Epithelial cell of proximal tubule (primary cell): ENCODE results near the gene NKG7. TPM values are rescaled to one million over a fixed set of nuclear protein-coding genes. Genes with fewer than 3 reads are reported as not detected.
A peak's percentile ranks its signal among the peaks of the same experiment; 100 is the strongest.
"Not testable (repeated sequence)": the region's sequence is repeated elsewhere in the genome, so short reads cannot be mapped to it uniquely, and the experiment has no call there.

Experiments
- DNase-seq: peaks from one replicate; pipeline ENCODE4 v3.0.0-alpha.2; 2011; ENCODE audit warnings: low read depth
- H3K4me3 ChIP-seq: 2 replicates; pipeline ENCODE4 v1.5.1; 2011; ENCODE audit warnings: low read depth, mild to moderate bottlenecking, low read length
- total RNA-seq: library from RNA; depleted of rRNA; stranded (reverse); fragments of >200 nt; gene quantifications from 2 replicates; pipeline ENCODE4 v1.2.3, GENCODE V29; 2015
- TF ChIP-seq, protein P1 (sequence below): conservative IDR thresholded peaks from 2 replicates; pipeline ENCODE4 v1.5.1; 2012; ENCODE audit warnings: low read depth, mild to moderate bottlenecking, low read length

The NKG7 gene
- total RNA-seq, 1 donor from 2014 or later = not detected

DNA sequence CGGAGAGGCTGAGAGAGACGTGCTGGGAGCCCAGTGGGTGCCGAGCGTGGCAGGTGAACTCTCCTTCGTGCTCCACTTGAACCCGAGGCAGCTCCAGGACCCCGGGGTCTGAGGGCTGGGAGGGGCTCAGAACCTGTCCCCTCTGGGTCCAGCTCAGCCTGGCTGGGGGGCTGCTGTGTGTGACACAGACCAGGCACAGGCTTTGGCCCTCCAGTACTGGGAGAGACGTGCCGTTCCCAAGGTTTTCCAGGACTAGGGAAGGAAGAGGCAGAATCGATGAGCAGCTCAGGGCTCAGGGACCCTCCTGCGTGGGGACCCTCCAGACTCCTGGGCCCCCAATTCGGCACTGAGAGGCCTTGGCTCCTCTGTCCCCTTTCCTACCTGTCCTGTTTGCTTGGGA, 42.7 kb upstream of the NKG7 start:
- DNase-seq = no peak
- H3K4me3 ChIP-seq = no peak overlapping the region
- TF ChIP-seq, protein P1, sequence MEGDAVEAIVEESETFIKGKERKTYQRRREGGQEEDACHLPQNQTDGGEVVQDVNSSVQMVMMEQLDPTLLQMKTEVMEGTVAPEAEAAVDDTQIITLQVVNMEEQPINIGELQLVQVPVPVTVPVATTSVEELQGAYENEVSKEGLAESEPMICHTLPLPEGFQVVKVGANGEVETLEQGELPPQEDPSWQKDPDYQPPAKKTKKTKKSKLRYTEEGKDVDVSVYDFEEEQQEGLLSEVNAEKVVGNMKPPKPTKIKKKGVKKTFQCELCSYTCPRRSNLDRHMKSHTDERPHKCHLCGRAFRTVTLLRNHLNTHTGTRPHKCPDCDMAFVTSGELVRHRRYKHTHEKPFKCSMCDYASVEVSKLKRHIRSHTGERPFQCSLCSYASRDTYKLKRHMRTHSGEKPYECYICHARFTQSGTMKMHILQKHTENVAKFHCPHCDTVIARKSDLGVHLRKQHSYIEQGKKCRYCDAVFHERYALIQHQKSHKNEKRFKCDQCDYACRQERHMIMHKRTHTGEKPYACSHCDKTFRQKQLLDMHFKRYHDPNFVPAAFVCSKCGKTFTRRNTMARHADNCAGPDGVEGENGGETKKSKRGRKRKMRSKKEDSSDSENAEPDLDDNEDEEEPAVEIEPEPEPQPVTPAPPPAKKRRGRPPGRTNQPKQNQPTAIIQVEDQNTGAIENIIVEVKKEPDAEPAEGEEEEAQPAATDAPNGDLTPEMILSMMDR = no peak

DNA sequence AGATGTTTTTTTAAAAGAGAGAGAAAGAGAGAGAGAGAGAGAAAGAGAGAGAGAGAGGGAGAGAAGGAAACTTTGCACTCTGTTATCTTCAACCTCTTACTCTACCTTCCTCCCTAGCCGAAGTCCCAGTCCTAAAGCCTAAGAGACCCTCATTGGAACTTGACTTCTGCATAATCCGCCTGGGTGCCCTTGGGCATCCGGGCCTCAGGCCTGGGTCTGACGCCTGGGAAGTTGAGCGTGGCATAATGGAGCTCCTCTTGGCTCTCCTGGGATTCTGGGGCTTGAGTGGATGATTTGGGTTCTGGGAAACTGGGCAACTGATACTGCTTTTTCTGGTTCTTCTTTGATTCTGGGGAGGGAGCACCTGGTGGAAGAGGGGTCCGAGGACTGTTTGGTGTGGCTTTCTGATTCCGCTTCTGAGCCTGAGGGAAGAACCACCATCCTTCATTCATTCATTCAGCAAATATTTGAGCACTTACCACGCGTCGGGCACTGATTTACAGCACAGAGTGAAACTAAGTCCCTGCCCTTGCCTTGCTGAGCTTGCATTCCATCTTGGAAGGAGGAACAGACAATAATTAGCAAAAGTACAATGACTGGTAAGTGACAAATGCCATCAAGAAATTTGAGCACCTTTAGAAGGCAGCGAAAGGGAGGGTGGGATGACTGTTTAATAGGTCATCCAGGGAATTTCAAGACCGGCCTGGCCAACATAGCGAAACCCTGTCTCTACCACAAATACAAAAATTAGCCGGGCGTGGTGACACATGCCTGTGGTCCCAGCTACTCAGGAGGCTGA, 38.7 kb upstream of the NKG7 start:
- no peak for DNase-seq

DNA sequence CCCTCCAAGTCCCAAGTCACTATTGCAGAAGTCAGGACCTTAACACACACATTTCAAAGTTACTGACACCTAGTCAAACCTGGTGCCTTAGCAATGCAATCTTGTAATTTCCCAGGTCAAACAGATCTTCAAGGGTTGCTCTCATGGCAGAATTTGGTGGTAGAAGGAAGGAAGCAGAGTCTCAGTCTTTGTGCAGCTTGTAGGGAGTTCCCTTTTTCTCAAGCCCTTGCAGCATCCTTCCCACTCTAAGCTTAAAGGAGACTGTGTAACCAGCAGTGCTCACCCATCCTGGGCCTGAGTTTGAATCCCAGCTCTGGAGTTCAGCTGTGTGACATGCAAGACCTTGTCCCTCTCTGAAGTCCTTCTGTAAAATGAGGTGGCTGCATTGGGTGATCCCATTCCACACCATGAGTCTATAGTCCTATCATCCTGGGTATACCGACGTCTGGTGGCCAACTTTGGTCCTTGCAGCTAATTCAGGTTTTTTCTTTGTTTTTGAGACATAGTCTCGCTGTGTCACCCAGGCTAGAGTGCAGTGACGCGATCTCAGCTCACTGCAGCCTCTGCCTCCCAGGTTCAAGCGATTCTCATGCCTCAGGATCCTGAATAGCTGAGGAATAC, 35.2 kb upstream of the NKG7 start:
- TF ChIP-seq, protein P1 = peak; percentile 53
- no peak for DNase-seq
- no peak overlapping the region for H3K4me3 ChIP-seq

More for the DNA sequence above, 38.7 kb upstream of the NKG7 start:
- no peak overlapping the region for H3K4me3 ChIP-seq
- TF ChIP-seq, protein P1 = no peak

DNA sequence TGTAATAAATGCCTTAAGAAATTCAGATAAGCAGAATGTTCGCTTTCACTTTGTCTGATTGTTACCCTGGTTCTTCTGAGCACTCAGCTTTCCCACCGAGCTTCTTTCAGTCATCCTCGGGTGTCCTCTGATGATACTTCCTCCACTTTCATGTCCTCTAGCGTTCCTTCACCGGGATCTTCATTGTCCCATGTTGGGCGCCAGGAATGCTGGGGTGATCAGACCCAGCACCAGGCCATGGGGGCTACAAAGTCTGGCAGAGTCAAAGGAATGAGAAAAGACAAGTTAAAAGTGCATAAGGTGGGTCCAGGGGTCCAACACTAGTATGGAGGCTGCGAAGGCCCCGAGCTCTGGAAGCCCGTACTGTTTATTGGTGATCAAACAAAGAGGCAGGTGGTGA, 29.7 kb upstream of the NKG7 start:
- TF ChIP-seq, protein P1 = no peak
- no peak overlapping the region for H3K4me3 ChIP-seq
- DNase-seq = no peak

DNA sequence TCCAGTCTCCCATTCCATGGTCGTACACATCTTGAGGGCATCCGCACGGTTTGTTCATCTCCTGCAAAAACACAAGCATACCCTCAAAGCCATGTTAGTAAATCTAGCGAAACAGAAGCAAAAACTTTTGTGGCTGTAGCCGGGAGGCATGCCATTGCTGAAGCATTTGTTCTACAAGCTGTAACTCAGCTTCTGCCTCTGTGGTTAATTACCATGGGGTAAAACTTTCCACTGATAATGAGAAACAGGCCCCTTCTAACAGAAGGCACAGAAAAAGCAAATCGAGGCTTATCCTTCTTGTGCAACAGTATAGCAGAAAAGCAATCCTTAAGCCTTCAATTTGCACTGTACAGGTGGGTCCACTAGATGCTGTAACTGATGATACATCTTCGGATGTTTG, 27.5 kb upstream of the NKG7 start:
- not testable (repeated sequence) for H3K4me3 ChIP-seq, DNase-seq

DNA sequence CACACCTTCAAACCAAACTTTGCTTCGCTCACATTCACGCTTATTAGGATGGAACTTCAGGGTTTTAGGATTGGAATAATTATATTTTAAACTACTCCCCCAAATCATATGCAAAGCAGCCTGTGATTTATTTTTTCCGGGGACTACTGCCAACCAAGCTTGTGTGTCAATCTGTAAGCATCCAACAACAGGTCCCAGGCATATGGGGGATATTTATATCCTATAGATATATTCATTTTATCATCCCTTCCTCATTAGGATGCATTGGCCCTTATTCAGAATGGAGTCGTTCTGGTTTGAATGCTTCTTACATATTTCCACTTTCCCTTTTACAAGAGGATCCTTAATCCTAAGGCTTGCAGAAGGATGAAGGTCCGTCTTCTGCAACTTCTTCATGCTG, 26.8 kb upstream of the NKG7 start:
- TF ChIP-seq, protein P1 = no peak
- no peak overlapping the region for H3K4me3 ChIP-seq
- DNase-seq = no peak

DNA sequence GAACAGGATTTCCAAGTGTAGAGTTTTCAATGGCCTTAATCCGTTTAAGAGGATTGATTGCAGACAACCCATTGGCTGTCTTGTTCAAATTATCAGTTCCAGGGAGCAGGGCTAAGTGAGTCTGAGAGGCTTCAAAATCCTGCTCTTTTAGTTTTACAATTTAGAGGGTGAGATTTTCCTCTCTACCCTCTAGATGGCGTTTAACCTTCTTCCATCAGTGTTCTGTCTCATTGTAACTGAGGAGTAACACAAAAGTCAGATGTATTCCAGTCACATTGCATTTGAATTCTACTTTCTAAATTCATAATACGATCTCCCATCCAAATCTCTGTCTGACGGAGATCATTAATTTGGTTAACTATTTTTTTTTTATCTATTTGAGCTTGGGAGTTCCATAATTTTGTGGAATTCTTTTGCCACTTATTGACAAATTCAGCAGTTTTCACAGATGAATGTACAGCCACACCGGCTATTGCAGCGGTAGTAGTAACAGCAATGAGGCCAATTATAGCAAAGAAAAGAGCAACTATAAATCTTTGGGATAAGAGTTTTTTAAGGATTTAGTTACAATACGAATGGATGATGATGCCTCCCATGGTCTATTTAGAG, 25.7 kb upstream of the NKG7 start:
- DNase-seq = no peak
- no peak overlapping the region for H3K4me3 ChIP-seq
- TF ChIP-seq, protein P1 = peak; percentile 61

DNA sequence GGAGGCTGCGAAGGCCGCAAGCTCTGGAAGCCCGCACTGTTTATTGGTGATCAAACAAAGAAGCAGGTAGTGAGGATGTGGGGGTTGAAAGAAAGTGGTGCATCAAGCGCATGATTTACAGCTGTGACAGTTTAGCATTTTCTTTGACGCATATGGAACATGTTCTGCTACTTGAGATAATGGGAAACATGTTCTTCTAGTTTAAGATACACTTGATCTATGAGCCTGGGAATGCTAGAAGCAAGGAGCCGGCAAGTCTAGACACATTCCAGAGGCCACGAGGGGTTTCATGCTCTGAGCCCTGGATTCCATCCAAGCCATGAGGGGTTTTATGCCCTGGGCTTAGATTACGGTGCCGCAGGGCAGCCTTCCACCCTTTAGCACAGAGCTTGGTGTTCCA, 25.0 kb upstream of the NKG7 start:
- H3K4me3 ChIP-seq, DNase-seq: not testable (repeated sequence)
